ENCODE data around the gene LRRC61.

The LRRC61 gene

GRCh38 chr7:150358988-150359621, 36.0 kb downstream of the LRRC61 start:
- Histone ChIP-seq H3K4me1 (ENCODE audit: control insufficient read depth, insufficient read depth, low read depth, low read length) (peaks cover 2% of the 10 kb centered on the region), H2BK120ac (ENCODE audit: low read depth, low read length) (no peak overlapping the region), H3K23ac (ENCODE audit: low read length in 2 of 2) (peak overlapping the region in 1 of 2 experiments; percentile 61), H4K91ac (ENCODE audit: low read length) (peak overlapping the region; percentile 79), H3K27me3 (ENCODE audit: control insufficient read depth in 1 of 2, insufficient read depth in 1 of 2, low read length in 2 of 2) (peaks cover 13 to 17% of the 10 kb centered on the region in 2 experiments), H2BK5ac (ENCODE audit: low read depth, low read length, poor library complexity, severe bottlenecking) (no peak overlapping the region), H3K14ac (ENCODE audit: low read length in 2 of 2) (no peak overlapping the region), H3K27ac (ENCODE audit: low read length, poor library complexity, severe bottlenecking) (no peak overlapping the region), H3K79me1 (replicated peaks; ENCODE audit: low read length, poor library complexity, severe bottlenecking) (no peaks in the 10 kb centered on the region), H2BK15ac (ENCODE audit: low read depth, poor library complexity, severe bottlenecking) (no peak overlapping the region), H3K36me3 (ENCODE audit: control insufficient read depth in 1 of 2, insufficient read depth in 2 of 2, low read depth in 1 of 2, low read length in 2 of 2) (peaks cover 0 to 4% of the 10 kb centered on the region in 2 experiments), H2BK12ac (ENCODE audit: low read length in 2 of 2) (peak overlapping the region; percentile 76 to 94), H3K9ac (ENCODE audit: low read length) (no peak overlapping the region), H3K4ac (ENCODE audit: low read depth in 1 of 2, low read length in 2 of 2) (peak overlapping the region in 1 of 2 experiments; percentile 42), H3K4me3 (ENCODE audit: insufficient read depth in 1 of 2, low read depth in 1 of 2, low read length in 2 of 2) (no peak overlapping the region), H2AK5ac (ENCODE audit: low read length, severe bottlenecking) (no peak overlapping the region), H4K8ac (ENCODE audit: low read length) (peak overlapping the region; percentile 72), H3K18ac (ENCODE audit: low read depth in 1 of 2, low read length in 2 of 2) (peak overlapping the region; percentile 43 to 58), H2AFZ (ENCODE audit: low read depth, low read length) (no peak overlapping the region), H3K4me2 (ENCODE audit: low read length, poor library complexity, severe bottlenecking) (no peak overlapping the region), H3K9me3 (ENCODE audit: control insufficient read depth, low read length) (no peaks in the 10 kb centered on the region)
- DNase-seq, result no peak
- 92% methylated on average over 4 of the region's 4 CpGs for WGBS

DNA sequence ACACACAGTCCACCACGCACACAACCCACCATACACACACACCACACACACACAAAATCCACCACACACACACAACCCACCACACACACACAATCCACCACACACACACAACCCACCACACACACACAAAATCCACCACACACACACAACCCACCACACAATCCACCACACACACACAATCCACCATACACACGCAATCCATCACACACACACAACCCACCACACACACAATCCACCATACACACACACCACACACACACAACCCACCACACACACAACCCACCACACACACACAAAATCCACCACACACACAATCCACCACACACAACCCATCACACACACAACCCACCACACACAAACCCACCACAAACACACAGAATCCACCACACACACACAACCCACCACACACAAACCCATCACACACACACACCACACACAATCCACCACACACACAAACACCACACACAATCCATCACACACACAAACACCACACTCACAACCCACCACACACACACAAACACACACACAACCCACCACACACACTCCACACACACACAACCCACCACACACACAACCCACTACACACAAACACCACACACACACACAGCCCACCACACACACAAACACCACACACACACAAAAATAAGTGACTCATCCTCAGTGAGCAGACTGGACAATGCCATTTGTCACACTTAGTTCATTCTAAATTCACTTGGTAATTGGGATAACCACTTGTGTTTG, 36.6 kb downstream of the LRRC61 start:
- H3K4me2 ChIP-seq (ENCODE audit: low read length, poor library complexity, severe bottlenecking), result no peak overlapping the region
- DNase-seq, result no peak
- H3K14ac ChIP-seq (ENCODE audit: low read length in 2 of 2), result peak overlapping the region in 1 of 2 experiments; percentile 66
- H3K27me3 ChIP-seq (ENCODE audit: control insufficient read depth in 1 of 2, insufficient read depth in 1 of 2, low read length in 2 of 2), result peaks cover 13 to 17% of the 10 kb centered on the region in 2 experiments
- no peak overlapping the region for H2BK15ac ChIP-seq (ENCODE audit: low read depth, poor library complexity, severe bottlenecking)
- H4K8ac ChIP-seq (ENCODE audit: low read length), result peak overlapping the region; percentile 5
- no peak overlapping the region for H3K27ac ChIP-seq (ENCODE audit: low read length, poor library complexity, severe bottlenecking)
- no peak overlapping the region for H3K23ac ChIP-seq (ENCODE audit: low read length in 2 of 2)
- no peak overlapping the region for H3K4me3 ChIP-seq (ENCODE audit: insufficient read depth in 1 of 2, low read depth in 1 of 2, low read length in 2 of 2)
- H3K9me3 ChIP-seq (ENCODE audit: control insufficient read depth, low read length), result no peaks in the 10 kb centered on the region
- H3K18ac ChIP-seq (ENCODE audit: low read depth in 1 of 2, low read length in 2 of 2), result peak overlapping the region in 1 of 2 experiments; percentile 80
- peak overlapping the region; percentile 61 for H4K91ac ChIP-seq (ENCODE audit: low read length)
- no peaks in the 10 kb centered on the region for H3K79me1 ChIP-seq (replicated peaks; ENCODE audit: low read length, poor library complexity, severe bottlenecking)
- H2BK5ac ChIP-seq (ENCODE audit: low read depth, low read length, poor library complexity, severe bottlenecking), result no peak overlapping the region
- H2BK12ac ChIP-seq (ENCODE audit: low read length in 2 of 2), result peak overlapping the region; percentile 82 to 94
- H2AFZ ChIP-seq (ENCODE audit: low read depth, low read length), result no peak overlapping the region
- no peak overlapping the region for H3K9ac ChIP-seq (ENCODE audit: low read length)
- H3K36me3 ChIP-seq (ENCODE audit: control insufficient read depth in 1 of 2, insufficient read depth in 2 of 2, low read depth in 1 of 2, low read length in 2 of 2), result peaks cover 0 to 4% of the 10 kb centered on the region in 2 experiments
- peaks cover 2% of the 10 kb centered on the region for H3K4me1 ChIP-seq (ENCODE audit: control insufficient read depth, insufficient read depth, low read depth, low read length)
- WGBS, result 96% methylated on average over 2 of the region's 2 CpGs
- H2BK120ac ChIP-seq (ENCODE audit: low read depth, low read length), result no peak overlapping the region
- peak overlapping the region; percentile 24 to 54 for H3K4ac ChIP-seq (ENCODE audit: low read depth in 1 of 2, low read length in 2 of 2)
- H2AK5ac ChIP-seq (ENCODE audit: low read length, severe bottlenecking), result no peak overlapping the region

GRCh38 chr7:150360363-150361058, 37.4 kb downstream of the LRRC61 start:
- no peak overlapping the region for H3K4me2 ChIP-seq (ENCODE audit: low read length, poor library complexity, severe bottlenecking)
- H2BK15ac ChIP-seq (ENCODE audit: low read depth, poor library complexity, severe bottlenecking), result no peak overlapping the region
- no peak overlapping the region for H3K4ac ChIP-seq (ENCODE audit: low read depth in 1 of 2, low read length in 2 of 2)
- DNase-seq, result no peak
- H2AK5ac ChIP-seq (ENCODE audit: low read length, severe bottlenecking), result no peak overlapping the region
- peaks cover 2% of the 10 kb centered on the region for H3K4me1 ChIP-seq (ENCODE audit: control insufficient read depth, insufficient read depth, low read depth, low read length)
- no peak overlapping the region for H2AFZ ChIP-seq (ENCODE audit: low read depth, low read length)
- H3K27ac ChIP-seq (ENCODE audit: low read length, poor library complexity, severe bottlenecking), result no peak overlapping the region
- H3K14ac ChIP-seq (ENCODE audit: low read length in 2 of 2), result no peak overlapping the region
- WGBS, result 96% methylated on average over 4 of the region's 5 CpGs
- H3K79me1 ChIP-seq (replicated peaks; ENCODE audit: low read length, poor library complexity, severe bottlenecking), result no peaks in the 10 kb centered on the region
- H3K18ac ChIP-seq (ENCODE audit: low read depth in 1 of 2, low read length in 2 of 2), result no peak overlapping the region
- H3K9me3 ChIP-seq (ENCODE audit: control insufficient read depth, low read length), result no peaks in the 10 kb centered on the region
- no peak overlapping the region for H3K9ac ChIP-seq (ENCODE audit: low read length)
- peaks cover 13 to 17% of the 10 kb centered on the region in 2 experiments for H3K27me3 ChIP-seq (ENCODE audit: control insufficient read depth in 1 of 2, insufficient read depth in 1 of 2, low read length in 2 of 2)
- no peak overlapping the region for H3K23ac ChIP-seq (ENCODE audit: low read length in 2 of 2)
- H3K4me3 ChIP-seq (ENCODE audit: insufficient read depth in 1 of 2, low read depth in 1 of 2, low read length in 2 of 2), result no peak overlapping the region
- no peak overlapping the region for H2BK12ac ChIP-seq (ENCODE audit: low read length in 2 of 2)
- no peak overlapping the region for H4K8ac ChIP-seq (ENCODE audit: low read length)
- H4K91ac ChIP-seq (ENCODE audit: low read length), result no peak overlapping the region
- peaks cover 0 to 4% of the 10 kb centered on the region in 2 experiments for H3K36me3 ChIP-seq (ENCODE audit: control insufficient read depth in 1 of 2, insufficient read depth in 2 of 2, low read depth in 1 of 2, low read length in 2 of 2)
- H2BK120ac ChIP-seq (ENCODE audit: low read depth, low read length), result no peak overlapping the region
- no peak overlapping the region for H2BK5ac ChIP-seq (ENCODE audit: low read depth, low read length, poor library complexity, severe bottlenecking)

- Histone ChIP-seq H3K4me2 (ENCODE audit: low read length, poor library complexity, severe bottlenecking) (no peak overlapping the region), H3K4me1 (ENCODE audit: control insufficient read depth, insufficient read depth, low read depth, low read length) (peaks cover 2% of the 10 kb centered on the region), H2BK12ac (ENCODE audit: low read length in 2 of 2) (no peak overlapping the region), H3K9ac (ENCODE audit: low read length) (no peak overlapping the region), H2BK15ac (ENCODE audit: low read depth, poor library complexity, severe bottlenecking) (no peak overlapping the region), H3K14ac (ENCODE audit: low read length in 2 of 2) (no peak overlapping the region), H3K27me3 (ENCODE audit: control insufficient read depth in 1 of 2, insufficient read depth in 1 of 2, low read length in 2 of 2) (peaks cover 13 to 17% of the 10 kb centered on the region in 2 experiments), H4K91ac (ENCODE audit: low read length) (no peak overlapping the region), H2BK120ac (ENCODE audit: low read depth, low read length) (no peak overlapping the region), H3K23ac (ENCODE audit: low read length in 2 of 2) (no peak overlapping the region), H4K8ac (ENCODE audit: low read length) (no peak overlapping the region), H3K9me3 (ENCODE audit: control insufficient read depth, low read length) (no peaks in the 10 kb centered on the region), H3K4me3 (ENCODE audit: insufficient read depth in 1 of 2, low read depth in 1 of 2, low read length in 2 of 2) (no peak overlapping the region), H2BK5ac (ENCODE audit: low read depth, low read length, poor library complexity, severe bottlenecking) (no peak overlapping the region), H2AK5ac (ENCODE audit: low read length, severe bottlenecking) (no peak overlapping the region), H3K18ac (ENCODE audit: low read depth in 1 of 2, low read length in 2 of 2) (no peak overlapping the region), H3K36me3 (ENCODE audit: control insufficient read depth in 1 of 2, insufficient read depth in 2 of 2, low read depth in 1 of 2, low read length in 2 of 2) (peaks cover 0 to 4% of the 10 kb centered on the region in 2 experiments), H2AFZ (ENCODE audit: low read depth, low read length) (no peak overlapping the region), H3K4ac (ENCODE audit: low read depth in 1 of 2, low read length in 2 of 2) (no peak overlapping the region), H3K27ac (ENCODE audit: low read length, poor library complexity, severe bottlenecking) (no peak overlapping the region), H3K79me1 (replicated peaks; ENCODE audit: low read length, poor library complexity, severe bottlenecking) (no peaks in the 10 kb centered on the region)
- no peak for DNase-seq
- 73% methylated on average over 7 of the region's 7 CpGs for WGBS
Measured at GRCh38 chr7:150361402-150361801, 38.2 kb downstream of the LRRC61 start.
